Vagina (tissue), 2 donors: ENCODE results near the gene ITGB7. TPM values are rescaled to one million over a fixed set of nuclear protein-coding genes. Genes with fewer than 3 reads are reported as not detected.

ENCODE experiments used
- DNase-seq, 2 donors: peaks; one replicate each; pipeline ENCODE4 v3.0.0-alpha.2; 2017; ENCODE audit errors: extremely low spot score in 2 of 2
- H3K27ac ChIP-seq: fragments of 200-600 bp; sonication (generic); one replicate; pipeline ENCODE4 v1.5.1; 2019
- H3K27me3 ChIP-seq: fragments of 200-600 bp; sonication (generic); one replicate; pipeline ENCODE4 v1.5.1; 2019
- H3K36me3 ChIP-seq, 2 donors: fragments of 200-600 bp; sonication (generic); one replicate each; pipeline ENCODE4 v1.5.1; 2017 to 2019
- H3K4me1 ChIP-seq: fragments of 200-600 bp; sonication (generic); one replicate; pipeline ENCODE4 v1.5.1; 2019
- H3K4me3 ChIP-seq, 2 donors: fragments of 200-600 bp; sonication (generic); 1 replicate in 1 of 2; 2 replicates in 1 of 2; pipeline ENCODE4 v1.5.1; 2016 to 2019
- H3K9me3 ChIP-seq: fragments of 200-600 bp; sonication (generic); one replicate; pipeline ENCODE4 v1.5.1; 2019
- POLR2A ChIP-seq, 2 donors: fragments of 450-650 bp; IDR thresholded peaks; one replicate each; pipeline ENCODE4 v1.6.1; 2017; ENCODE audit warnings: antibody characterized with exemption in 2 of 2, mild to moderate bottlenecking in 2 of 2, moderate library complexity in 2 of 2
- POLR2AphosphoS5 ChIP-seq, 2 donors: sonication (generic); formaldehyde crosslinking; IDR thresholded peaks; one replicate each; pipeline ENCODE4 v1.9.0; 2017; ENCODE audit warnings: antibody characterized with exemption in 2 of 2, mild to moderate bottlenecking in 2 of 2, low read depth in 1 of 2; ENCODE audit not compliant: insufficient read depth in 1 of 2
- intact Hi-C: fragments of 100-400 bp; cut with DNase I; formaldehyde crosslinking; loops from one replicate; pipeline ENCODE4 v1.15.1; 2023
- total RNA-seq: library from RNA; depleted of rRNA; stranded (reverse); fragments of >200 nt; gene quantifications from one replicate; pipeline ENCODE4 v1.2.3, GENCODE V29; 2016
- TF ChIP-seq, protein P1 (sequence below), 3 experiments: fragments of 450-650 bp in 2 of 3; fragments of 200-600 bp in 1 of 3; sonication (generic) in 1 of 3; IDR thresholded peaks; one replicate each; pipeline ENCODE4 v1.5.1; 2017 to 2019; ENCODE audit warnings: antibody characterized with exemption in 3 of 3, mild to moderate bottlenecking in 2 of 3, moderate library complexity in 2 of 3

Gene ITGB7
- total RNA-seq, 1 donor from 2014 or later = 3.7 TPM

DNA sequence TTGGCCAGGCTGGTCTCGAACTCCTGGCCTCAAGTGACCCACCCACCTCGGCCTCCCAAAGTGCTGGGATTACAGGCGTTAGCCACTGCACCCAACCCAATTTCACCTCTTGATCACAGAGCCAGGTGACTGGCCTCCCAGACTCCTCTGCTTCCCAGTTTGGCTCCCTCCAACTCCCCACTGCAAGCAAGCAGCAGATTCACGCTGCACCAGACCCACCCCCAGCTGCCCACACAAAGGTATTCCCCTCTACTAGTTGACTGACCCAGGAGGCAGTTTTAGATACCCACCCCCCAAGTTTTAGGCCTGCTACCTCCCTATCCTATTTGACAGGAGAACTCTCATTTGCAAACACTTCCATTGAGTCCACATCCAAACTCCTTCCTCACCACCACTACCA, 19.8 kb upstream of the ITGB7 start:
- Histone ChIP-seq H3K27ac (peak overlapping the region; percentile 95), H3K4me1 (peaks cover 87% of the 10 kb centered on the region), H3K36me3 (peaks cover 0 to 11% of the 10 kb centered on the region in 2 donors), H3K4me3 (no peak overlapping the region), H3K9me3 (no peaks in the 10 kb centered on the region), H3K27me3 (no peaks in the 10 kb centered on the region)
- intact Hi-C loops = no loop called here
- TF ChIP-seq POLR2AphosphoS5 (IDR thresholded peaks at IDR 0.05; ENCODE audit: insufficient read depth in 1 of 2, low read depth in 1 of 2) = no peak
- no peak for TF ChIP-seq POLR2A (IDR thresholded peaks at IDR 0.05)
- TF ChIP-seq, protein P1, sequence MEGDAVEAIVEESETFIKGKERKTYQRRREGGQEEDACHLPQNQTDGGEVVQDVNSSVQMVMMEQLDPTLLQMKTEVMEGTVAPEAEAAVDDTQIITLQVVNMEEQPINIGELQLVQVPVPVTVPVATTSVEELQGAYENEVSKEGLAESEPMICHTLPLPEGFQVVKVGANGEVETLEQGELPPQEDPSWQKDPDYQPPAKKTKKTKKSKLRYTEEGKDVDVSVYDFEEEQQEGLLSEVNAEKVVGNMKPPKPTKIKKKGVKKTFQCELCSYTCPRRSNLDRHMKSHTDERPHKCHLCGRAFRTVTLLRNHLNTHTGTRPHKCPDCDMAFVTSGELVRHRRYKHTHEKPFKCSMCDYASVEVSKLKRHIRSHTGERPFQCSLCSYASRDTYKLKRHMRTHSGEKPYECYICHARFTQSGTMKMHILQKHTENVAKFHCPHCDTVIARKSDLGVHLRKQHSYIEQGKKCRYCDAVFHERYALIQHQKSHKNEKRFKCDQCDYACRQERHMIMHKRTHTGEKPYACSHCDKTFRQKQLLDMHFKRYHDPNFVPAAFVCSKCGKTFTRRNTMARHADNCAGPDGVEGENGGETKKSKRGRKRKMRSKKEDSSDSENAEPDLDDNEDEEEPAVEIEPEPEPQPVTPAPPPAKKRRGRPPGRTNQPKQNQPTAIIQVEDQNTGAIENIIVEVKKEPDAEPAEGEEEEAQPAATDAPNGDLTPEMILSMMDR (IDR thresholded peaks at IDR 0.05) = no peak
- DNase-seq = no peak

- Histone ChIP-seq H3K9me3 (no peaks in the 10 kb centered on the region), H3K27ac (peak overlapping the region; percentile 99), H3K27me3 (no peaks in the 10 kb centered on the region), H3K36me3 (peaks cover 0 to 11% of the 10 kb centered on the region in 2 donors), H3K4me3 (no peak overlapping the region), H3K4me1 (peaks cover 83% of the 10 kb centered on the region)
- DNase-seq = peak in 1 of 2 donors; percentile 84
- intact Hi-C loops = no loop called here
- no peak for TF ChIP-seq POLR2A (IDR thresholded peaks at IDR 0.05)
- TF ChIP-seq POLR2AphosphoS5 (IDR thresholded peaks at IDR 0.05; ENCODE audit: insufficient read depth in 1 of 2, low read depth in 1 of 2) = no peak
- TF ChIP-seq, protein P1 (IDR thresholded peaks at IDR 0.05) = no peak
Observed at GRCh38 chr12:53225635-53226424, 18.8 kb upstream of the ITGB7 start.

GRCh38 chr12:53224897-53225634, 18.0 kb upstream of the ITGB7 start:
- H3K9me3 ChIP-seq = no peaks in the 10 kb centered on the region
- intact Hi-C loops = no loop called here
- H3K4me1 ChIP-seq = peaks cover 75% of the 10 kb centered on the region
- H3K27me3 ChIP-seq = no peaks in the 10 kb centered on the region
- DNase-seq = peak in 1 of 2 donors; percentile 85
- peak overlapping the region; percentile 99 for H3K27ac ChIP-seq
- no peak overlapping the region for H3K4me3 ChIP-seq
- no peak for TF ChIP-seq POLR2A (IDR thresholded peaks at IDR 0.05)
- peaks cover 0 to 11% of the 10 kb centered on the region in 2 donors for H3K36me3 ChIP-seq

DNA sequence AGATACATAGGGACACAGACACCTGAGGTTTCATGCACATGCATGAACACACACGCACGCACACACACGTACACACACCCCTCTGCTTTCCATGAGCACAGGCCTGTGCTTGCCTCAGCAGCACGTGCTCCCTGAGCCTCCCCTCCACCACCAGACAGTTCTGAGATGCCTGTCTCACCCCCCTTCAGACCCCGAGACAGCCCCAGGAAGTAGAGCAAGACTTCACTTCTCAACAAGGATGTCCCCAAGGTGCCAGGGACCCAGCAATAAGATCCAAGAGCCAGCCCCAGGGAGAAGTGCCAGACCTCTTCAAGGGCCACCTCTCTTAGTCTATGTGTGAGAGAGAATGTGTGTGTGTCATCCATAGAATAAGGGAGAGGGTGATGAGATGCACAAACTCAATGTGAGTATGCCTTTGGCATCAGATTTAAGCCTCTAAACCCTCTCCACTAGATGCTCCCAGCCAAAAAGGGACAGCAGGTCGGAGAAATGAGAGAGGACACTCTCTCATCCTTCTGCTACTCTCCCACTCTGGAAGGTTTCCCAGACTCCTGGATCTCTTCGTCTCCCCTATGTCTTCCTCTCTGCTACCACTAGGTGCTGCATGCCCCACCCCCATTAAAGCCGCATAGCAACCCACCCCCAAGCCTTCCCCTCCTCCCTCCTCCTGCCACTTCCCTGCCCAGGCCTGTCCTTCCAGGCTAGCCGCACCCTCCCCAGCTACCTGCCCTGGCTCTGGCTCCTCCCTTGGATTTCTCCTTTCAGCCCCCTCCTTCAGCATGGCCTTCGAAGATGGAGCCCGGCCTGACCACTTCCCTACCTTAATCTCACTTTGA, 17.2 kb upstream of the ITGB7 start:
- no peaks in the 10 kb centered on the region for H3K27me3 ChIP-seq
- H3K4me1 ChIP-seq = peaks cover 68% of the 10 kb centered on the region
- peak in 1 of 2 donors; percentile 85 for DNase-seq
- peaks cover 0 to 11% of the 10 kb centered on the region in 2 donors for H3K36me3 ChIP-seq
- TF ChIP-seq, protein P1 (IDR thresholded peaks at IDR 0.05) = no peak
- no peak for TF ChIP-seq POLR2AphosphoS5 (IDR thresholded peaks at IDR 0.05; ENCODE audit: insufficient read depth in 1 of 2, low read depth in 1 of 2)
- no peak for TF ChIP-seq POLR2A (IDR thresholded peaks at IDR 0.05)
- peak overlapping the region in 1 of 2 donors; percentile 75 for H3K4me3 ChIP-seq
- intact Hi-C loops = no loop called here
- H3K9me3 ChIP-seq = no peaks in the 10 kb centered on the region
- peak overlapping the region; percentile 99 for H3K27ac ChIP-seq
